GM18526 (cell line): ENCODE measurements around the gene RUVBL1.

Source experiments
- POLR2A ChIP-seq: IDR thresholded peaks from 3 replicates; pipeline ENCODE4 v1.6.1; 2011; ENCODE audit not compliant: insufficient read length; ENCODE audit errors: extremely low read depth

RUVBL1 gene

GRCh38 chr3:128067489-128067888, 56.1 kb downstream of the RUVBL1 start:
- no peak for TF ChIP-seq POLR2A

- no peak for TF ChIP-seq POLR2A
Measured at GRCh38 chr3:128066676-128067075, 56.9 kb downstream of the RUVBL1 start.

- no peak for TF ChIP-seq POLR2A
Measured at GRCh38 chr3:128066114-128066513, 57.5 kb downstream of the RUVBL1 start.

GRCh38 chr3:128064962-128065361, 58.6 kb downstream of the RUVBL1 start:
- TF ChIP-seq POLR2A = no peak

GRCh38 chr3:128063865-128064264, 59.7 kb downstream of the RUVBL1 start:
- no peak for TF ChIP-seq POLR2A

GRCh38 chr3:128062033-128062745, 61.4 kb downstream of the RUVBL1 start:
- TF ChIP-seq POLR2A = no peak

- TF ChIP-seq POLR2A = no peak
Measured at GRCh38 chr3:128060473-128061381, 62.9 kb downstream of the RUVBL1 start.

GRCh38 chr3:128056258-128056657, 67.4 kb downstream of the RUVBL1 start:
- no peak for TF ChIP-seq POLR2A

GRCh38 chr3:128054367-128054766, 69.2 kb downstream of the RUVBL1 start:
- TF ChIP-seq POLR2A = no peak

GRCh38 chr3:128053614-128054013, 70.0 kb downstream of the RUVBL1 start:
- no peak for TF ChIP-seq POLR2A

GRCh38 chr3:128052595-128053351, 70.8 kb downstream of the RUVBL1 start:
- TF ChIP-seq POLR2A = no peak

- peak; percentile 93 for TF ChIP-seq POLR2A
Measured at GRCh38 chr3:128051837-128052594, 71.6 kb downstream of the RUVBL1 start, which contains the start of gene SEC61A1. Gene SEC61A1 (plus strand): TSS chr3:128052437. CDS start chr3:128052553, 116 bp downstream.

GRCh38 chr3:128051459-128051836, 72.2 kb downstream of the RUVBL1 start:
- TF ChIP-seq POLR2A = no peak

- no peak for TF ChIP-seq POLR2A
Measured at GRCh38 chr3:128050597-128050996, 73.0 kb downstream of the RUVBL1 start.

GRCh38 chr3:128041344-128041743, 82.3 kb downstream of the RUVBL1 start:
- TF ChIP-seq POLR2A = no peak
